HK-2 (cell line): ENCODE measurements around the gene SUPT5H.
"Not testable (repeated sequence)": the region's sequence is repeated elsewhere in the genome, so short reads cannot be mapped to it uniquely, and the experiment has no call there.

Source experiments
- DNase-seq: peaks from one replicate; pipeline ENCODE4 v3.0.0-alpha.2; 2018; ENCODE audit not compliant: unreplicated experiment

SUPT5H gene

GRCh38 chr19:39425744-39426143 is 19.6 kb upstream of the SUPT5H start:
- DNase-seq, result no peak

DNA sequence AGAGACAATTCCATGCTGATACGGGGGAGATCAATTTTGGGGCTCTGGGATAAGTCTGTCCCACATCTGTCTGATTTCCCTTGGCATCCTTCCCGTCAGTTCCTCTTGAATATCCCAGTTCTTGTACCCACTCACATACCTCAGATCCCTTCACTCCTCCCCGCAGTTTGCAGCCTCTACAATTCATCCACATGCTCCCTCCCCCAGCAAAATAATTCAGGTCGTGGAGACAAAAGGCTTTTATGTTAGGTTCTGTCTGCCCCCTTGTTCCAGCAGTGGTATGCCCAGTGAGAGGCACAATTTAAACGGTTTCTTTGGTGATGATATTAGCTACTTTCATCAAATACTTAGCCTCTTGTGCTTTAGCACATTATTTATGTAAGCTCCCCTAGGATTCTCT is 19.2 kb upstream of the SUPT5H start:
- DNase-seq, result no peak

GRCh38 chr19:39427707-39428106 is 17.7 kb upstream of the SUPT5H start:
- no peak for DNase-seq

DNA sequence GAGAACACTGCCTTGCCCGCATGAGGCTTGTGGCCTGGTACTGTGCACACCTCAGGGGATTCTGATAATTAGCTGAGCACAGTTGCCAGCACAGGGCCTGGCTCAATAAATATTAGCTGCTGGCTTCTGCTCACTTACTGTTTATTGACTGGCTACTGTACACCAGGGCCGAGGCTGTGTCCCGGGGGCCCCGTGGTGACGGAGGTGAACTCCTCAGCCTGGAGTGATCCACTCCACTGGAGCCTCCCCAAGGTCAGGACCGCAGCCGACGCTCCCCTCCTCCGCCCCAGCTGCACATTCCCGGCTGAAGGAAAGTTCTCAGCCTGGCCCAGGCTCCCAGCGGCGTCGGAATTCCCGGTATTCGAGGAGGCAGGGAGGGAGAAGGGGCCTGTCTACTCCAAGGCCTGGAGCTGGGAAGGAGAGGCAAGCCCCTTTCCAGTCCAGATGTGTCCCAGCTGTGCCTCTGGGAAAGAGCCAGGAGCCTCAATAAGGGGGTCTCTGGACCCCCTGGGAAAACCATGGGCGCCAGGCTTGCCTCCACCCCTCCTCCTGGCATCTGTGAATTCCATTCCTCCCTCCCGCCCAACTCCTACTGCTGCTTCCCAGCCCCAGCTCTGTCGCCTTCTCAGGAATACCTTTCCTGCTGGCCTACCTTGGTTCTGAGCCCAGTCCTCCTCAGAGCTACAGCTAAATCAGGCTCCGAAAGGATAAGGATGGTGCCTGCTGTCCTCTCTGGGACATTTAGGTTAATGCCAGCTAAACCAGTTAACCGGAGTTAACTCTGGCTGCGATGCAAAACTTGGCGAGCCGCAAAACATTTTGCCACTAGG is 16.9 kb upstream of the SUPT5H start:
- peak; percentile 81 for DNase-seq

DNA sequence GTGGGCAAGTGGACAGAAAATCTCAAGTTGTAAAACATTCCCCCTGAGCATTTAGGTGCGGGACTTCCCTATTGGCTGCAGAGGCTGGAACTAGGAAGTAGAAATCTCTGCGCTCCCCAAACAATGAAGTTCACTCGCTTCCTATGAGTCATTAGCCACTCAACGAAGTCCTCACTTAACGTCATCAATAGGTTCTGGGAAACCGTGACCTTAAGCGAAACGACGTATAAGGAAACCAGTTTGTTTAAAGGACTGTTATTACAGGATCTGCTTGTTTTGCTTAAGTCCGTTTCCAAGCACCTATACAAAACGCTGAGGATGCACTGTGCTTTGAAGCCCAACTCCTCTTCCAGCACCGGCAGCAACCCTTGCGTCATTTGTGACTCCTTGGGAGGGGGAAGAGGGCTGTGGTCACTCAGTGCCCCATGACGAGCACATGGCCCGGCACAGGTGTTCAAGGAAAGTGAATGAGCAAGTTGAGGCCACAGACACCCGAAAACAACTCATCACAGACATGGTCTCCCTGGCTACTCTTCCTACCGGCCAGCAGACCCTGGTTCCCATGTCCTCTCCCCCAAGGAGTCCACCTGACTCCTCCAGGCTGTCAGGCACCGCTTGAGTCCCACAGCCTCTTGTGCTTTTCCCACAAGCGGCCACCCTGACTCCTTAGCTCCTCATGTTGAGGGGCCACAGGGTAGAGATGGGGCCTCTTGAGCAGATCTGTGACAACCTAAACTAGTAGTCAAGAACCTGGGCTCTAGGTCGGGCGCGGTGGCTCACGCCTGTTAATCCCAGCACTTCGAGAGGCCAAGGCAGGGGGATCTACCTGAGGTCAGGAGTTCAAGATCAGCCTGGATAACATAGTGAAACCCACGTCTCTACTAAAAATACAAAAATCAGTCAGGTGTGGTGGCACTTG is 14.4 kb upstream of the SUPT5H start:
- peak; percentile 81 for DNase-seq

GRCh38 chr19:39432677-39433025 is 12.7 kb upstream of the SUPT5H start:
- no peak for DNase-seq

- no peak for DNase-seq
These were observed 11.8 kb upstream of the SUPT5H start for GRCh38 chr19:39433480-39434079.

DNA sequence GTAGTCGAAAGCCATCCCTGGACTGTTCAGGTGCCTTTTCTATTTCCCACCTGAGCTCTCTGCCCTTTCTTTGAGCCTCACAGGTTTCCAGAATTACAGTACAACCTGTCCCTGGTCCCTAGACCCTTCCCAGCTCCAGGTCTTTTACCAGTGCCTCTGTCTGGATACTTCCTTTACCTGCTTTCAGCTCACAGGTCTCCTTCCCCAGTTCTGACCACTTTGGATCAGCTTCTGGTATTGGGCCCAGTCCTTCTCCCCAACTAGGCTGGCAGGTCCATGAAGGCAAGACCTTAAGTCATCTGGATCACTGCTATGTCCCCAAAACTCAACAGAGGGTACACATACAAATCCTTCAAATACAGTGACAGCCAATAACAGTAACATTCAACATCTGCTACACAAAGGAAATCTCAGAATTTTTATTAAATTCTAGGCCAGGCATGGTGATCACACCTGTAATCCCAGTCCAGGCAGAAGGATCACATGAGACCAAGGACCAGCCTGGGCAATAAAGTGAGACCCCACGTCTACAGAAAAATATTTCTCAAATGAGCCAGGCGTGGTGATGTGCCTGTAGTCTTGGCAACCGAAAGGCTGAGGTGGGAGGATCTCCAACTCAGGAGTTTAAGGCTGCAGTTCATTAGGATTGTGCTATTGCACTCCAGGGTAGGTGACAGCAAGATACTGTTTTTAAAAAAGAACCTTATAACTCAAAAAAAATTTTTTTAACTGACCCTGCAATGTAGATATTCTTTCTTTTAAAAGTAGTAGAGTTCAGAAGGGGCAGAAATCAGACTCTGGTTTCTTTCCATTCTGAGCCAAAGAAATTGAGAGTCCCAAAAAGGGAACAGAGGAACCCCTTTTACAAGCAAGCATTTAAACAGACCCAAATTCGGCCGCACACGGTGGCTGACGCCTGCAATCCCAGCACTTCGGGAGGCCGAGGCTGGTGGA is 11.0 kb upstream of the SUPT5H start:
- no peak for DNase-seq

- DNase-seq, result peak; percentile 98
These were observed 9.7 kb upstream of the SUPT5H start, which contains the start of gene RPS16 for GRCh38 chr19:39435499-39436349. Gene RPS16 (minus strand): TSS chr19:39435949. CDS start chr19:39435895, 54 bp downstream.

GRCh38 chr19:39436350-39436716 is 9.0 kb upstream of the SUPT5H start:
- DNase-seq, result no peak

DNA sequence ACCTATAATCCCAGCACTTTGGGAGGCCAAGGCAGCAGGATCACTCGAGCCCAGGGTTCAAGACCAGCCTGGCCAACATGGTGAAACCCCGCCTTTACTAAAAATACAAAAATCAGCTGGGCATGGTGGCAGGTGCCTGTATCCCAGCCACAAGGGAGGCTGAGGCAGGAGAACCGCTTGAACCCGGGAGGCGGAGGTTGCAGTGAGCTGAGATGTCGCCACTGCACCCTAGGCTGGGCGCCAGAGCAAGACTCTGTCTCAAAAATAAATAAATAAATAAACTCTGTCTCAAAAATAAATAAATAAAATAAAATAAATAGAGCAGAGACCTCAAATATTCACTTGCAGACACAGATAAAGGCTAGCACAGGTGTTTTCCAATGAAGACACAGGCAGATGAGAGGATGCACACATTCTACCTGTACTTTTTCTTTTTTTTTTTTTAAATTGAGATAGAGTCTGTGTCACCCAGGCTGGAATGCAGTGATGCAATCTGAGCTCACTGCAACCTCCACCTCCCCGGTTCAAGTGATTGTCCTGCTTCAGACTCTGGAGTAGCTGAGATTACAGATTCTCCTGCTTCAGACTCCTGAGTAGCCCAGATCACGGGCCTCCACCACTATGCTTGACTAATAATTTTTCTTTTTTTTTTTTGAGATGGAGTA is 7.0 kb upstream of the SUPT5H start:
- no peak for DNase-seq

DNA sequence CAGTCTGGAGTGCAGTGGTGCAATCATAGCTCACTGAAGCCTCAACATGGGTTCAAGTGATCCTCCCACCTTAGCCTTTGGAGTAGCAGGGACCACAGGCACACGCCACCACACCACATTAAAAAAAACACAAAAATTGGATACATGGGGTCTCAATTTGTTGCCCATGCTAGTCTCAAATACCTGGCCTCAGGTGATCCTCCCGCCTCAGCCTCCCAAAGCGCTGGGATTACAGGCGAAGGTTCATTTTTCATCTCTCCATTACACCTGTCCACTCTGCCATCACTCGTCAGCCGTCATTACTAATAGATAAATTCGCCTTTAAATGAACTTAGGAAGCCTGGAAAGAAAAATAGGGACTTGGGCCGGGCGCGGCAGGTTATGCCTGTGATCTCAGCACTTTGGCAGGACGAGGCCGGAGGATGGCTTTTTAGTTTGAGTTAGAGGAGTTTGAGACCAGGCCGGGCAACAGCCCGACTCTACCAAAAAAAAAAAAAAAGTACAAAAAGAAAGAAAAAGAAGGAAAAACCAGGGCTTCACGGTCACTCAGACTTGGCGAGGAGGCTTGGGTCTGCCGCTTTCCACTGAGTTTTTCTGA is 685 bp upstream of the SUPT5H start:
- DNase-seq, result no peak

- DNase-seq, result no peak
These were observed 1.1 kb downstream of the SUPT5H start for GRCh38 chr19:39446365-39447084.

DNA sequence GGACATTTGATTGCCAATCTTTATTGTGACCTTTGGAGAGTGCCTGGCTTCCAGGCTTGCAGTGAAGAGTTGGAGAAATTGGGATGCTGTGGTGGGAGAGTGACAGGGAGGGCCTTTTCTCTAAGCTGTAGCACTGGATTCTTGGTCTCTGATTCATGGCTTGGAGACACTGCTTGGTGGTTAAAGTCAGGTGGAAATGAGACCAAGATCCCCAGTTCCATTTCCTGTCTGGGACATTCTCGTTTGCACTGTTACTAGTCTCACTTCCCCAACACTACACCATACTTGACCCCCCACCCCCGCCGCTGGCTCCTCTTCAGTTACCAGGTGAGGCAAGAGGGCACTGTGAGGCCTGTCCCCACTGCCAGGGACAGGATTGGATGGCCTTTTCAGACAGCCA is 2.9 kb downstream of the SUPT5H start:
- peak; percentile 64 for DNase-seq

- no peak for DNase-seq
These were observed 3.9 kb downstream of the SUPT5H start for GRCh38 chr19:39449116-39449797.

DNA sequence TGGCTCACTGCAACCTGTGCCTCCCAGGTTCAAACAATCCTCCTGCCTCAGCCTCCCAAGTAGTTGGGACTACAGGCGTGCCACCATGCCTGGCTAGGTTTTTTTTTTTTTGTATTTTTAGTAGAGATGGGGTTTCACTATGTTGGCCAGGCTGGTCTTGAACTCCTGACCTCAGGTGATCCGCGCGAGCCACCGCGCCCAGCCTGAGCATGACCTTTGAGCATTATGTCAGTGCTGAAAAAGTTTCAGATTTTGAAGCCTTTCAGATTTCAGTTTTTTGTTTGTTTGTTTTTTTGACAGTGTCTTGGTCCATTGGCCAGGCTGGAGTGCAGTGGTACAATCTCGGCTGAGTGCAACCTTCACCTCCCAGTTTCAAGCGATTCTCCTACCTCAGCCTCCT is 5.9 kb downstream of the SUPT5H start:
- not testable (repeated sequence) for DNase-seq

DNA sequence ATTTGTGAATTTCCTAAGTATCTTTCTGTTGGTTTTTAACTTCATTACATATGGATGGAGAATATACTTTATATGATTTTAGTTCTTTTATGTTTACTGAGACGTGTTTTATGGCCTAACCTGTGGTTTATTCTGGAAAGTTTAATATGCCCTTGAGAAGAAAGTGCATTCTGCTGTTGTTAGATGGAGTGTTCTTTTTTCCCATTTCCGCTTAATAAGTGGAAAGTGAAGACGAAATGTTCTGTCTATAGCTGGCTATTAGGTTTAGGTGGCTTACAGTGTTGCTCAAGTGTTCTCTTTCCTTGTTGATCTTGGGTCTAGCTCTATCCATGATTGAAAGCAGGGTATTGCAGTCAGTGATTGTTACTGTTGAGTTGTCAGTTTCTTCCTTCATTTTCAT is 18.0 kb downstream of the SUPT5H start:
- no peak for DNase-seq
